Occipital lobe (tissue), 2 donors: ENCODE data around the gene PAIP2B. TPM values are rescaled to one million over a fixed set of nuclear protein-coding genes. Genes with fewer than 3 reads are reported as not detected.
"Not testable (repeated sequence)": the region's sequence is repeated elsewhere in the genome, so short reads cannot be mapped to it uniquely, and the experiment has no call there.

Experiments used
- DNase-seq: peaks from one replicate; lab custom pipeline; 2025; lab: John Stamatoyannopoulos, UW
- total RNA-seq: library from RNA; depleted of rRNA; stranded (reverse); fragments of >200 nt; gene quantifications from one replicate; pipeline ENCODE4 v1.2.3, GENCODE V29; 2014

The PAIP2B gene, protein sequence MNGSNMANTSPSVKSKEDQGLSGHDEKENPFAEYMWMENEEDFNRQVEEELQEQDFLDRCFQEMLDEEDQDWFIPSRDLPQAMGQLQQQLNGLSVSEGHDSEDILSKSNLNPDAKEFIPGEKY
- total RNA-seq, result 19.0 TPM

DNA sequence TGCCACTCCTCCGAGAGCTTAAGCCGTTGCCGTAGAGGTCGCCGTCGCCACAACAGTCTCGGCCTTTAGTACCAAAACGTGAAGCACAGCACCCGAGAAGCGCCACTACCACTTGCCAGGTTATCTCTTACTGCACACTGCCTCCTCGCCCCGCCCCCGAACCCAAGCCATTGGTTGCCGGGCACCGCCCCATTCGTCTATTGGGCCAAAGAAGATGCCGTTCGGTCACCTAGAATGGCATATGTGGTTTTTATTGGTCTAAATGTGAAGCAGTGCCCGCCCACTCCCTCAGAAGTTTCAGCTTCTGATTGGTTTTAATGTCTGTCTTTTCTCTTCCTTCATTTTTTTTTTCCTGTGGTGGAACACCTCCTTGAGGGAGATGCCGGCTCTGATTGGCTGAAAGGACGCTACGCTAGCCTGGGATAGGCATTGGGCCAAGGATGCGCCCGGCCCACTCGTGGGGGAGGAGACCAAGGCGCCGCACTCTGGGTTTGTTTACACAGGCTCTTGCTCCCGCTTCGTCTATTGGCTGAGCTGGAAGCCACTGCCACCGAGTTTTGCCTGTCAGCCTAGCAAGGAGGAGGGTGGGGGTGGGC, at the start of gene PAIP2B:
Gene PAIP2B (minus strand): TSS at position 139 of the 596 bp plus-strand sequence. CDS start 24,514 bp downstream, outside the sequence.
- DNase-seq, result peak; percentile 100

DNA sequence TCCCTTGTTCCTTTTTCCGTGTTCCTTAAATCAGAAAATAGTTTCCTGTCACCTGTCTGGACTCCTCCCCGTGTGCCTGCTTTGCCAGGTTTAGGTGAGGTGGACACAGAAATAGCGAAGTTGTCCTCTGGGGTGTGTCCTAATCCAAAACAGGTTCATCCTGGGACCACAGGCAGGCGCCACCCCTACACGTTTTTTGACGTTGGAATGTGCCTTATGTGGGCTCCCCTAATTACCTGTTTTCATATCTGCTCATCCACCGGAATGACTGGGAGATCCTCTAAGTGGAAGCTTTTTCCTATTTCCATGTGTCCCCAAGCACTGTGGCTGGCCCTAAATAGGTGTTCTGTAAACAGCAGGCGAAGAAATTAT, 49.0 kb upstream of the PAIP2B start:
- no peak for DNase-seq

DNA sequence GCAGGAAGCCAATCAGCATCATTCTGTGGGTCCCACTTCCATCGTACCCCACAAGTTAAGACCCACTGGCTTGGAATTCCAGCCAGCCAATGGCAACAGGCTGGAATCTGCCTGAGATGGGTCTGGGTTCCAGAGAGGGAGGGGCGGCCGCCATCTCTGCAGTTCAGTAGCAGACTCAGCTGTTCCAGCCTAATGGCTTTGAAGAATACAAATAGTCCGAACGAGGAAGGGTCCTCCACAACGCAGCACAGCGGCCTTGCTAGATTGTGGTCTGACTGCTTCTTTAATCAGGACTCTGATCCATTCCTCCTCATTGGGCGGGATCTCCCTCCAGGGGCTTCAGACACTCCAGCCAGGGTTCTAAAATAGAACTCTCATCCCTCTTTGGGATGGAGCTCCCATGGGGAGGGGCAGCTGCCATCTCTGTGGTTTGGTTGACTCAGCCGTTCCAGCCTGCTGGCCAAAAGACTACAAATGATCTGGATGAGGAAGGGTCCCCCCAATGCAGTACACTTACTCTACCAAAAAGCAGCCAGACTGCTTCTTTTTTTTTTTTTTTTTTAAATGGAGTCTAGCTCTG, 42.7 kb upstream of the PAIP2B start:
- DNase-seq, result no peak

DNA sequence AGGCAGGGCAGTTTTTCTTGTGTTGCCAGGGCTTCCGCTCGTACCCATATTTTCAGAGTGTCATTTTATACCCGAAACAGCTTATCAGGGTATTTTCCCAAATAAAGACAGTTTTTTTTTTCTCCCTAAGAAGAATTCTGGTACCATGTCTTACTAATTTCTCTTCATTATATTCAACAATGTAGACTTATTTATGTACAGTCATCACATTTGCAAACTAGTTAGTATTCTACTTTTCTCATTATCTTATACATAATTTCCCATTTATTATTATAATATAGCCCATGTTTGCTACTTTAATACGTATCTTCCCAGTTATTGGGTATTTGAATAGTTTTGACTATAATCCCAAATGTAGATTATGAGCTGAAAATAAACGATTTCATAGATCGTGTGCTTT, 36.5 kb upstream of the PAIP2B start:
- no peak for DNase-seq

DNA sequence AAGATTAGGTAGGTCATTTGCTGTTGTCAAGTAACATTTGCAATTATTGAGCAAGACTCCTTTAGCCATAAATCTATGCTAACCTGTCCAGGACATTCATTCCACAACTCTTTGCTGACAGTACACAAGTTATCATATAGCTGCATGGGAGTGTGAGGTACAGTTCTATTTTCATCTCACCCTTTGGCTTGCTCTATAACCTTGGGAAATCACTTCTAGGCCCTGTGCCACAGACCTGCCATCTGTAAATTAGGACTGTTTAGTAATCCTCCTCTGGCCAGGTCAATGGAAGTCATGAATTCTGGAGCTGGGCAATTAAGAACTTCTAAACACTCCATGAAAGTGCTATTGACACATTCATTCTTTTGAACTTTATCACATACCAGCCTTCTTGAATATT, 34.6 kb upstream of the PAIP2B start:
- DNase-seq, result no peak

DNA sequence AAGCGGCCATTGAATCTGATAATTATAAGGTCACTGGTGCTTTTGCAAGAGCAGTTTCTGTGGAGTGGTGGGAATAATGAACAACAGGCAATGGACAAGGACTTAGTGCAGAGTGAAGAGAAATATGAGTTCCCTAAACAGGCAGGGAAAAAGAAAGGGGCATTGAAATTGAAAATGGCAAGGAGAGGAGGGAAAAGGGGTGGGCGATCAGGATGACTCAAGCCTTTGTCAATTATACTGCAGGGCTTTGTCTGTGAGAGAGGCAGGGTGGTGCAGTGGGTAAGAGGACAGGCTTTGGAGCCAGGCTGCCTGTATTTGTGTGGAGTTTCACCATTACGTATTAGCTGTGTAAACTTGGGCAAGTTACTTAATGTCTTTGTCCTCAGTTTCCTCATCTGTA, 29.5 kb upstream of the PAIP2B start:
- peak; percentile 59 for DNase-seq

DNA sequence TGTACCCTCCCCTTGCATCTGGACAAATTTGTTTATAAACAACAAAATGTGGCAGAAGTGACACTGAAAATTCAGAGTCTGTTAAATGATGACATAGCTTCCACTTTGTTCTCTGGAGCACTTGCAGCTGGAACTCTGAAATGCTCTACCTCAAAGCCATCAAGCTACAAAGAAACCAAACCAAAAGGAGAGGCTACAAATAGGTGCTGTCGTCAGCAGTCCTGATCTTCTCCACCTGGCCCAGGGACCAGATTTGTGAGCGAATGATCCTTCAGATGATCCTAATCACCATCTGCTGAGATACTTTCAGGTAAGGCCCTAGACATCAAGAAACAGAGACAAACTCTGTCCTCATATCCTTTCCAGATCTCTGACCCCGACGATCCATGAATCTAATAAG, 27.9 kb upstream of the PAIP2B start:
- DNase-seq, result no peak

DNA sequence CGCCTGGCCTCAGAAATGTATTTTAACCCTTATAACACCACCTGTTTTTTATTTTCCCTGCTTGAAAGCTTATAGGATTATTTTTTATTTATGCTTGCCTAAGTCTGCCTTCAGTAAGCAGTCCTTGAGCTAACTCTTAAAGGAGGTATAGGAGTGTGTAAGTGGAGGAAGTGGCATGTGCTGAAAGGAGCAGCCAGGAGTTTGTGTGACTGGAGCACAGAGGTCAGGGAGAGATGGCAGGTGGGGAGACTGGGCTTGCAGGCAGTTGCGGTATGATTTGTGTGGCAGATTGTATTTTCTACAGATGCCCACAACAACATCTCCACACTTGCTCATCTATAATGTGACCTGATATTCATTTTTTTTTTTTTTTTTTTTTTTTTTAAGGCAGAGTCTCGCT, 27.2 kb upstream of the PAIP2B start:
- no peak for DNase-seq

DNA sequence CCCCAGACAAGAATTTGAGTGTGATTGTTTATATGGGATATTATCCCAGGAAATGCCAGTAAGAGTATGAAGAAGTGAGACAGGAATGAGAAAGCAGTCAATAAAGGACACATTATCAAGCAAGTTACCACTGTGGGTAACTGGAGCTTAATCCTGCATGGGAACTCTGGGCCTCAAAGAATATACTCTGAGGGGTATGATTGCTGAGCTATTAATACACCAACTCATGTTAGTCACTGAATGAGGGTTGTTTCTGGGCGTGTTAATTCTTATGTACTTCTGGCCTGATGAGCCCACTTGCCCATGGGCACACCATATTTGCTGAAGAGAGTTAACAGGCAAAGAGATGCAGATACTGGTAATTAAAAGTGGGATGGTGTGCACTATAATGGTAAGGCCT, 26.6 kb upstream of the PAIP2B start:
- DNase-seq, result no peak

DNA sequence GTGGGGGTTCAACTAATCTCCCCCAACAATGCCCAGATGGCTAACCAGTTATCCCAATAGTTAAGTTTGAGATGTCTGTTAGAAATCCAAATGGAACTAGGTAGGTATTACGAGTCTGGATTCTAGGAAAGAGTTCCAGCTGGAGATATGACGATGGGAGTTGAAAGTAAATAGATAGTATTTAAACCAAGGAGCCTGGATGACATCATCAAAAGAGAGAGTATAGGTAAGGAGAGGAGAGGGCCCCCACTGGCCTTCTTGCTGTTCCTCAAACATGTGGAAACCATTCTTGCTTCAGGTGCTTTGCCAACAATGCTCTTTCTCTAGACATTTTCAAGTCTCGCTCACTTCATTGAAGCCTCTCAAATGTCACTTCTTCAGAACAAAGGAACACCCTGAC, 26.0 kb upstream of the PAIP2B start:
- DNase-seq, result no peak

DNA sequence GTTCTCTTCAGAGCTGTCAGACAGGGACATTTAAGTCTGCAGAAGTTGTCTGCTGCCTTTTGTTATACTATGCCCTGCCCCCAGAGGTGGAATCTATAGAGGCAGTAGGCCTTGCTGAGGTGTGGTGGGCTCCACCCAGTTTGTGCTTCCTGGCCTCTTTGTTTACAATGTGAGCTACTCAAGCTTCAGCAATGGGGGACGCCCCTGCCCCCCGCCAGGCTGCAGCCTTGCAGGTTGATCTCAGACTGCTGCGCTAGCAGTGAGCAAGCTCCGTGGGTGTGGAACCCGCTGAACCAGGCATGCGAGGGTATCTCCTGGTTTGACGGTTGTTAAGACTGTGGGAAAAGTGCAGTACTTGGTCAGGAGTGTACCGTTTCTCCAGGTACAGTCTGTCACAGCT, 24.0 kb upstream of the PAIP2B start:
- DNase-seq, result no peak

DNA sequence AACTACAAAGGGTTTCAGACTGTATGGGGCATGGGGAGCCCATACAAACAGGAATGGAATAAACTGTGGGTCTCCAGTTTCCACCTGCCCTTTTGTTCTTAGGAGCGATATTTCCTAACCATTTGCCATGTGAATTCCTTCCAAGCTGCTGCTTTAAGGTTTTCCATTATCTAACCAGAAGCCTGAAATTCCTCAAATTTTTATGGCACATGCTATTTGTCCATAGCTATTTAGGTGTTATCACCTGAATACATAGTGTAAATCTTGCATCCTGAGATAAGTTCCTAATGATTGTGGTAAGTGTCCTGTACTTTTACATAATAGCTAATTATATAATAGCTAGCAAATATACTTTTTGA, 17.4 kb upstream of the PAIP2B start:
- no peak for DNase-seq

DNA sequence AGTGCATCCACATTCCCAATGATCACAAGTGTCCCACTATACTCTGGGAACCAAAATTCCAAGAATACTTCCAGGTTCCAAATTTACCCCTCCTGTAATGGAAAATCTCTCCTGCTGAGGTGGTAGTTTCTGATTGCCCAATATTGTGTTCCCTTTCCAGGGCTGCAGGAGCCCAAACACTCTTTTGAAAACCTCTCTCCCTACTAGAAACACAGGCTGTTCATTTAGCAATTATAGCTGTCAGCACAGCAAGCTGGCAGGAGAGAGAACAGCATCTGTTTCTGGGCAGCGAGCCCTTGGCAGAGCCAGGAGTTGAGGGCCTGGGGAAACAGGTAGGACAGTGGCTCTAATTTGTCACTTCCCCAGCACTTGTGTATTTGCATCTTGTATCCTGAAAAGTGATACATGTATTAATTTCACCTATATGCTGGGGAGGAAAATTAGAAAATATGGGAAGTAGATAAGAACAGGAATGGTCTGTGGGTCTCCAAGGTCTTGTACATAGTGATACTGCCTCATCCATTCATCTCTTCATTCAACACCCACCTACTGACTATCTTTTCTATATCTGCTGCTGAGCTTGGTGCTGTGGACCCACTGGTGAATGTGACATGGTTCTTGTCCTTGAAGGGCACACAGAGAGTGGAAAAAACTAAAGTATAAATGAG, 16.9 kb upstream of the PAIP2B start:
- DNase-seq, result no peak

DNA sequence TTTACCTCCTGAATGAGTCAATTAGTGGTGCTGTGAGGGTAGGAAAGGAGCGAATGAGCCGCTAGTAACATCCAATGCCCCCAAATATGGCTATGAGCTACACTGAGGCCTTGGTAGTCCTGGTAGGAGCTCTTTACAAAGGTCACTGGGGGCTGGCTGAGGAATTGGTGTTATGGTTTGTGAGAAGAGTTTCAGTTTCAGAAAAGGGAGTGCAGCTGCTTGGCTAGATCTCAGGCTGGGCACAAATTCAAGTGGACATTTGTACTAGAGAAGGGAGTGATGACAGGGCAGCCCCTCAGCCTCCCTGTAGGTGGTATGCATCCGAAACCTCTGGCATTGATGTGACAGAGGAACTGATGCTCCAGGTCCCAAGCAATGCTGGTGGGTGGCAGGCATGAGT, 13.9 kb upstream of the PAIP2B start:
- no peak for DNase-seq

DNA sequence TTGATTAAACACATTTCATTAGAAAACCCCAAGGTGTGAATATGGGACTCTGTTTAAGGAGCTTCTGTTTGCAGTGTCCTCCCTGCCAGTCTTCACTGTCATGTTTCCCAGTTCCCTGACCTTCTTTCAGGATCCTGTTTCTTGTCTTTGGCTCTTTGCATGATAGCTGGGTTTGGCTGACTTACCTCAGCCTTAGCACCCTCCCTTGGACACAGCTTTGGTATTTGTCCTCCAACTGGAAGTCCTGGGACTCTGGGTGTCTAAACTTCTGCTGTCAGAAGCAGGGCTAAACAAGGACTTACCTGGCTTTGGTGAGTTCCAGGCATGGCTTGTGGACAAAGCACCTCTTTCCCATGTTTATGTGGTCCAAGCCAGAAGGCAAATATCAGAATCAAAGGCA, 11.2 kb upstream of the PAIP2B start:
- no peak for DNase-seq

DNA sequence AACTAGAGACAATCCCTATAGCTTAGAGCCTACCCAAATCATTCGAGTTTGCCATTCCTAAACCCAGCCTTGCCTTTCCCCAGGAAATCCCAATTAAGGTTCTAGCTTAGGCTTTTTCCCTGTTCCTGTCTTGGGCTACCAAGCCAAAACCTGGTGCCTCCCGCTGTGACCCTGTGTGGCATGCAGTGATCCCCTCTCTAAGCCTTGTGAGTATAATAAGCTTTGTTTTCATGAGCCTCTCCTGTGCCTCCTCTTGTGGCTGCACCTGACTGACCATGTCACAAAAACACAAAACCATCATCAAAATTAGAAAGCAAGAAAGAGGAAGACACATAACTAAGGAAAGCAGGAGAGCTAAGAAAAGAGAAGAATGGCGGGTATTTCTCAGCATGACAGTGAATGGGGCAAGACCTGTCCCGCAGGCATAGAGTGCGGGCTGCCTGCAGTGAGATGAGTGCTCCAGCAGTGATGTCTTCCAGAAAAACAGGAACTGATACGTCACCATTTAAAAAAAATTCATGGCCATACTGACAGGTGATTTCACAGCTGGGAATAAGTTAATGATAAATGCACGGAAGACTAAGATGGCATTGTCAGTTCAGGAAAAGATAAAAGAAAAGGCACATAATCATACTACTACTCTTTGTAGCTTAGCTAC, 9.2 kb upstream of the PAIP2B start:
- DNase-seq, result no peak

DNA sequence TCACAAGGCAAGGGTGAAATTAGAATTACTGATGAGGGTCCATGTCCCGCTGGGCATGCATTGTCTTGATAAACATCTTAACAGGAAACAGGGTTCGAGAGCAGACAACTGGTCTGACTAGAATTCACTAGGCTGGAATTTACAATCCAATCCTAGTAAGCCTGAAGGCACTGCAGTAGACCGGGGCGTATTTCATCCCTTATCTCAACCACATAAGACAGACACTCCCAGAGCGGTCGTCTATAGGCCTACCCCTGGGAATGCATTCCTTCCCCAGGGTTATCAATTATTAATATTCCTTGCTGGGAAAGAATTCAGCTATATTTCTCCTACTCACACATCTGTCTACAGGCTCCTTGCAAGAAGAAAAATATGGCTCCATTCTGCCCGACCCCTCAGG, 6.2 kb upstream of the PAIP2B start:
- DNase-seq, result not testable (repeated sequence)

DNA sequence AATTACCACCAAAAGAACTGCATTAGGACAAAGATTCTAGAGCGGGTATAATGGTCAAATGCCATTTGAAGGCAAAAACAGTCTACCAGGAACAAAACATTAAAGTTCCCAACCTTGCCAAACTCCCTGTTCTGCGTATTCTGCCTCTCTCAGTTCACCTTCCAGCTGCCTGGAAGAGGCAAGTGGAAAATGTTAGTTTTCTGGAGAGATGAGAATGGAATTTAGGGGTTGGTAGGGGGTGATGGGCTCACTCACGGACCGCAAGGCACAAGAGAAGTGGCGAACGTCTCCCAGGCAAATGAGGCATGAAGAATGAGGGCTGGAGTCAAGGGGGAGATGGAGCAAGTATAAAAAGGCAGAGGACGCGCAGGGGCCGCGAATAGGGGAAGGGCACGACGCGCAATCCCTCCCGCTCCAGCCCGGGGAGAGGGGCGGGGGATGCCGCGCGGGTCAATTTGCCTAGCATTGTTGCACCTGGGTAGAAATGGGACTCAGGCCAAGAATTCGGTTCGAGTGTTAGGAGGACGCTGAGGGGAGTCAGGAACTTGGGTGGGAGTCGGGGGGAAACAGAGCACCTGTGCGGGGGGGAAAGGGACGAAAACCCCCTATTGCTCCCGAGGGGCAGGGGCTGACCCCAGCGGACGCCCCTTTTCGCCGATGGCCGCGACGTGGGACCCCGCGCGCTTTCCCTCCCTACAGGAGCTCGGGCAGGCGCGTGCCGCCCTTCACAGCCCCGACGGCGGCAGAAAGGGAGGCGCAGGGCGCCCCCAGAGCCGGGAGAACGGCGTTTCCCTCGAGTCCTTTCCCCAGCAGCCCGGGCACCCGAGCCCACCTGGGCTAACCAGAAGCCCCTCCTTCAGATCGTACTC, 573 bp downstream of the PAIP2B start:
- no peak for DNase-seq

DNA sequence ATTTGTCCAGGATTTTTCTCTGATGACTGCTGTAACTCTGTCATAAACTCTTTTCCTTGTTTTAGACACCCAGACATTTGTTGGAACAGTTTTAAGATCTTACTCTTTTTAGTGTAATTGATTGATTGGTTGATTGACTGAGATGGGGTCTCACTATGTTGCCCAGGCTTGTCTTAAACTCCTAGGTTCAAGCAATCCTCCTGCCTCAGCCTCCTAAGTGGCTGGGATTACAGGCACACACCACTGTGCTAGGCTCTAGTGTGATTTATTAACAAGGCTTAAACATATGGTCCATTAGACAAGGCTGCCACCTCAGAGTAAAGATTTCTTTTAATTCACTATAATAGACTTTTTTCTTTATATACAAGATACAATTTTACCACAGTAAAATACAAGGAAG, 2.0 kb downstream of the PAIP2B start:
- DNase-seq, result no peak

DNA sequence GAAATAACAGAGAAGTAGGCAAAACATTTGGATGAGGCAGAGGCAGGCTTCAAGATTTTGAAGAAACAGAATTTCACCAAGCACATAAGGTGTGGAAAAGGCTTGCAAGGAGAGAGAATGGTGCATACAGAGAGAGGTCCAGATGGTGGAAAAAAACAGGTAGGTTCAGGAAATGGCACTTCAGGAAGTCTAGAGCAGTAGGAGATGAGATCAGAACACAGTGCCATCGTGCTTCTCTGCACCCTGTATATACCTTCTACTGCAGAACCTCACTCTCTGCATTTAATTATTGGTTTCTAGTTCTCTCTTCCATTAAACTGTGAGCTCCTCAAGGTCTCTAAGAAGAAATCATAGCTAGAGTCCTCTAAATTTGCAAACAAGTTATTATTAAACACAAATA, 2.4 kb downstream of the PAIP2B start:
- no peak for DNase-seq

DNA sequence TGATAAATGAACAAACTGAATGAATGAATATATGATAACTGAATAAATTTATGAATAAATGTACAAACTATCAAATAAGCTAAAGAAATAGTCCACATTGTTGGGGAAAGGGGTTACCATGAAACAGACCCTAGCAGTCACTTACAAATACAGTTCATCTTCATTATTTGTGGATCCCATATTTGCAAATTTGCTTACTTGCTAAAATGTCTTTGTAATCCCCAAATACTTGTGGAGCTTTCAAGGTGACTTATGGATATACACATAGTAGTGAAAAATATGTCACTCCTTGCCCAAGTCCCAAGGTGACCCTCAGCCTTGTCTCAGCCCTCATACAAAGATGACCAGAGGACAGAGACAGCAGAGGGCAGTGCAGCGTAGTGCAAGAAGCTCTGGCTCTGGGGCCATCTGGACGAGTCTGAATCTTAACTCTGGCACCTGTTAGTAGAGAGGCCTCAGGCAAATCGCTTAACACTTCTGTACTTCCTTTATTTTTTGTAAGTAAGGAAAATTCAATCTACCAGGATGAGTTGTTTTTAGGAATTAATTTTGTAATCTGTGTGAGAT, 3.1 kb downstream of the PAIP2B start:
- DNase-seq, result peak; percentile 17
